Neuron (in vitro differentiated cells): ENCODE measurements around the gene SLC18A2.
"Not testable (repeated sequence)": the region's sequence is repeated elsewhere in the genome, so short reads cannot be mapped to it uniquely, and the experiment has no call there.

Experiments
- H2AFZ ChIP-seq: one replicate; pipeline ENCODE4 v1.6.1; 2013; ENCODE audit warnings: low read depth, mild to moderate bottlenecking, inconsistent platforms, low read length, moderate library complexity
- H3K27me3 ChIP-seq: one replicate; pipeline ENCODE4 v1.6.1; 2013; ENCODE audit warnings: low read length; ENCODE audit not compliant: insufficient read depth
- H3K36me3 ChIP-seq: one replicate; pipeline ENCODE4 v1.6.1; 2013; ENCODE audit warnings: low read length; ENCODE audit not compliant: insufficient read depth
- H3K4me1 ChIP-seq: one replicate; pipeline ENCODE4 v1.6.1; 2013; ENCODE audit warnings: low read length; ENCODE audit not compliant: insufficient read depth
- H3K4me3 ChIP-seq: 2 replicates; pipeline ENCODE4 v1.5.1; 2013; ENCODE audit warnings: mild to moderate bottlenecking, low read length, moderate library complexity
- H3K9me3 ChIP-seq: one replicate; pipeline ENCODE4 v1.6.1; 2013; ENCODE audit warnings: low read length

The SLC18A2 gene

DNA sequence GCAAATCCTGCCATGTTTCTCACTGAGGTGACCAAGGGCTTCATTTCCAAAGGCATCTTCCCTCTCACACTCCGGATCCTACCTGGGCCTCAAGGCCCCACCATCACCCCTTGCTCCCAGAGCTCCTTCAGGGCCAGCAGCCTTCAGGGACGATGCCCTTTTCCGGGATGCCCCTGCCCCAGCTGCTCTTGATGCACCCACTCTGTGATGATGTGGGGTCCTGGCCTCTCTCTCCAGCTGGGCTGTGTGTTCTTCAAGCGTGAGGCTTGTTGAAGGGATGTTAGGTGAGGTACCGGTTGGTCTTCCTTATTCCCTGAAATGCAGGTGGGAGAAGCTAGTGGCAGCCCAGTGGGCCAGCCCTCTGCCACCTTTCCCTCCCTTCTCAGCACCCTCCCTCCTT is 18.4 kb upstream of the SLC18A2 start:
- no peak overlapping the region for H3K4me3 ChIP-seq
- peaks cover 11% of the 10 kb centered on the region for H3K27me3 ChIP-seq
- peaks cover 7% of the 10 kb centered on the region for H3K9me3 ChIP-seq
- no peak overlapping the region for H2AFZ ChIP-seq
- peaks cover 27% of the 10 kb centered on the region for H3K4me1 ChIP-seq
- no peaks in the 10 kb centered on the region for H3K36me3 ChIP-seq

DNA sequence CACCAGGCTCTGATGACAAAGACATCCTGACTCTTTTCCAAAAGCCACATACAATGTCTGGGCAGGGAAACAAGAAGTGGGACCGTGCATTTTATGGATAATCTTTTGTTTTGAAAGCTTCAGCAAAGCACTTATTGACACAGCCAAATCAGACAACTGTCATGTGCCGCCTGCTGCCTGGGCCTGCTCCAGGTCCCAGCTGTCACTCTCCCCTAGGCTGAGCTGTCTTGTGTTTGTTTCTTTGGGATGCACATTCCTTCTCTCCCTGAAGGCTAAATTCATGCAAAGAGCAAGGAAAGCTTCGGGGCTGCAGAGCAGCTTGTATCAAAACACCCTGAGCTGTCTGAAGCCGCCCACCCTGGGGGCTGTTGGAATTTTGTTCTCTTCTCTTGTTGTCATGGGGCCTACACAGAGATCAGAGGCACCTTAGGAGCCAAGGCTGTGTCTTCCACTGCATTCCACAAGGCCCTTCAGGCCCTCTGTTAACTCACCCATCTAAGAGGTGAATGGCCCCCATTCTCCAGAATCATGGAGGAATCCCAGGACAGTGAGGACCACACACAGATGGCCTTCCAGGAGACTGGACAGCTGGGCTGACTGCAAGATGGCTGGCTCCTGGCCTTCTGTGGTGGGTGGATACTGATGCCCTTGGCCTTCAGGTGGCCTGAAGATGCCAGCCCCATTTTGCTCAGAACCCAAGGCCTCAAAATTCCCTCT is 17.8 kb upstream of the SLC18A2 start:
- H3K27me3 ChIP-seq, result peaks cover 7% of the 10 kb centered on the region
- H3K36me3 ChIP-seq, result no peaks in the 10 kb centered on the region
- H3K4me1 ChIP-seq, result peaks cover 27% of the 10 kb centered on the region
- H2AFZ ChIP-seq, result no peak overlapping the region
- H3K4me3 ChIP-seq, result no peak overlapping the region
- peaks cover 7% of the 10 kb centered on the region for H3K9me3 ChIP-seq

DNA sequence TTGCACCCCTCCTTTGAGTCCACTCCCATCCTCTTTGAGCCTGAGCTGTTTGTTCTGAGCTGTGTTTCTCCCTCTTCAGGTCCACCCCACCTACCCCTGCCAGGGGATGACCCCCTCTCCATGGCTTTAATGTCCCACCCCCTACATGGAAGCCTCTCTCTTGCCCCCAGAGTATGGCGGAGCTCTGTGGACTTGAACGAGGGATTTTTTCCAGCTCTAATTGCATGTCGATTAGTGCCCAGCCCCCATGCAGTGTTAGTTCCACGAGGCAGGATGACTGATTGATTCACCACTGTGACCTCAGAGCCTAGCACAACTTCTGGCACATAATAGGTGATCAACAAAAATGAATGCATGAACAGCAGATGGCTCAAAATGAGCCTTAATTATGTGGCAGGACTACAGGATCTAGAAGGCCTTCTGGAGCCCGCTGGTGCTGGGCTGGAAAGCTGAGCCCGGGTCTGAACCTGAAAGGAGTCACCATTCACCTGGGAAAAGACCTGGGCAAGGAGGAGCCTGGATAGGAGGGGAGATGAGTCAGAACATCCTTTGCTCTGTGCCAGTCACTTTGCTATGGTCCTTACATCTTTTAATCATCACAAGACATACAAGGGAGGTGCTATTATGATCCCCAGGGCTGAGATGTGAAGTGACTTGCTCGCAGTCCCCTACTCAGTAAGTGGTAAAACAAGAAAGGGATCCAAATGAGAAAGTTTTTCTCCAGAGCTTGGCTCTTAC is 17.1 kb upstream of the SLC18A2 start:
- H3K36me3 ChIP-seq, result no peaks in the 10 kb centered on the region
- H3K27me3 ChIP-seq, result peaks cover 2% of the 10 kb centered on the region
- no peak overlapping the region for H2AFZ ChIP-seq
- H3K4me3 ChIP-seq, result no peak overlapping the region
- H3K4me1 ChIP-seq, result peaks cover 27% of the 10 kb centered on the region
- H3K9me3 ChIP-seq, result peaks cover 7% of the 10 kb centered on the region

DNA sequence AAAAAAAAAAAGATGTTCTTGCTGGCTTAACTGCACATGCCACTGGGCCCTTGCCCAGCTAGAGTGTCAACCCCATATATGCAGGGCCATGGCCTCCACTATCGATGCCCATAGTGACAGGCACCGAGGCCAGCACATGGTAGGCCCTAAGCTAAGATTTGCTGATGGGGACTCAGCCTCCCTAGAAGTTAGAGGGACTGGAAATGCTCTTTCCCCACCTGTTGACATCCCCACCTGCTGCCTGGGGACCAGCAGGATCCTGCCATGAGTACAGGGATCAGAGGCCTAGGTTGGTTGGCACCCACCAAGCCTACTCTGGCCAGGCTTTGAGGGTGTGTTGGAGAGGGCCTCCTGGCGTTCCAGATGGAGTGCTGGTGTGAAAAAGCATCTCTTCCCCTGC is 16.0 kb upstream of the SLC18A2 start:
- Histone ChIP-seq H3K36me3 (no peaks in the 10 kb centered on the region), H3K27me3 (no peaks in the 10 kb centered on the region), H3K9me3 (peaks cover 7% of the 10 kb centered on the region), H2AFZ (no peak overlapping the region), H3K4me3 (no peak overlapping the region), H3K4me1 (peaks cover 27% of the 10 kb centered on the region)

DNA sequence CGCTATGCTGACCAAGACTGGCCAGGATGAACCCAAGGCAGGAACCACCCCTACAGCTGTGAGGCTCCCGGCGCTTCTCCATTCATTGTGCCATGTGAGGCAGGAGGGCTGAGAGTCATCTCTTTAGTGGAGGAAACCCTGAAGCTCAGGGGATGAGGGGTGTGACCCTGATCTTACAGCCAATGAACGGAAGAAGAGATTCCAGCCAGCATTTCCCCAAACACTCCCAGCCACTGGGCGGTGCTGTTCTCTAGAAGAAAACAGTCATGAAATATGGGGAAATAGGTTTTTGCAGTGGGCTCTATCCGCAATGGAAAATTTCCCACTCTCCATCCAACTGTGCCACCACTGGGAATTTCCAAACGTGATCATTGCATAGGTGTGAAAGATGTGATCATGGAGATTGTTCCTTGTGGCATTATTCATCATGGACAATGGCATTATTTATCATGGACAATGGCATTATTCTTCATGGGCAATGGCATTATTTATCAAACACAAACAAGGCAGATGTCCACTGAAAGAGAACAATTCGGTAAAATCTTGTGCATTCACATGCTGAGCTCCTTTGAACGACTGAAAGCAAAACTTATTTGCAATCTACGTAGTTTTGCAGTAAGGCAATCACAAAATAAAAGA is 14.0 kb upstream of the SLC18A2 start:
- Histone ChIP-seq H3K27me3 (peaks cover 5% of the 10 kb centered on the region), H3K9me3 (peaks cover 7% of the 10 kb centered on the region), H2AFZ (no peak overlapping the region), H3K4me1 (peaks cover 14% of the 10 kb centered on the region), H3K4me3 (no peak overlapping the region), H3K36me3 (no peaks in the 10 kb centered on the region)

DNA sequence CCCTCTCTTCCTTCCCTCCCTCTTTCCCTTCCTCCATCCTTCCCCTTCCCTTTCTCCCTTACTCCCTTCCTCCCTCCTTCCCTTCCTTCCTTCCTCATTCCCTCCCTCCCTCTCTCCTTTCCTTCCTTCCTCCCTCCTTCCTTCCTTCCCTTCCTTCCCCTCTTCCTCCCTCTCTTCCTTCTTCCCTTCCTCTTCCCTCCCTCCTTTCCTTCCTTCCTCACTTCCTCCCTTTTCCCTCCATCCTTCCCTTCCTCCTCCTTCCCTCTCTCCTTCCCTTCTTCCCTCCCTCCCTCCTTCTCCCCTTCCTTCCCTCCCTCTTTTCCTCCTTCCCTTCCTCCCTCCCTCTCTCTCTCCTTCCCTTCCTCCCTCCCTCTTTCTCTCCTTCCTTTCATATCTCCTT is 12.7 kb upstream of the SLC18A2 start:
- no peak overlapping the region for H3K4me3 ChIP-seq
- peaks cover 11% of the 10 kb centered on the region for H3K27me3 ChIP-seq
- H3K36me3 ChIP-seq, result no peaks in the 10 kb centered on the region
- H3K9me3 ChIP-seq, result peaks cover 7% of the 10 kb centered on the region
- H2AFZ ChIP-seq, result no peak overlapping the region
- H3K4me1 ChIP-seq, result peaks cover 2% of the 10 kb centered on the region

DNA sequence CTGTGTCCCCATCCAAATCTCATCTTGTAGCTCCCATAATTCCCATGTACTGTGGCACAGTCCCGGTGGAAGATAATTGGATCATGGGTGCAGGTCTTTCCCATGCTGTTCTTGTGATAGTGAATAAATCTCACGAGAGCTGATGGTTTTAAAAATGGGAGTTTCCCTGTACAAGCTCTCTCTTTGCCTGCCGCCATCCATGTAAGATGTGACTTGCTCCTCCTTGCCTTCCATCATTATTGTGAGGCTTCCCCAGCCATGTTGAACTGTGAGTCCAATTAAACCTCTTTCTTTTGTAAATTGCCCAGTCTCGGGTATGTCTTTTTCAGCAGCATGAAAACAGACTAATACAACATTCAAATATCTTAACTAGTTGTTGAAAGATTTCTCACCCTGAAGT is 10.8 kb upstream of the SLC18A2 start:
- H3K27me3 ChIP-seq, result peaks cover 18% of the 10 kb centered on the region

DNA sequence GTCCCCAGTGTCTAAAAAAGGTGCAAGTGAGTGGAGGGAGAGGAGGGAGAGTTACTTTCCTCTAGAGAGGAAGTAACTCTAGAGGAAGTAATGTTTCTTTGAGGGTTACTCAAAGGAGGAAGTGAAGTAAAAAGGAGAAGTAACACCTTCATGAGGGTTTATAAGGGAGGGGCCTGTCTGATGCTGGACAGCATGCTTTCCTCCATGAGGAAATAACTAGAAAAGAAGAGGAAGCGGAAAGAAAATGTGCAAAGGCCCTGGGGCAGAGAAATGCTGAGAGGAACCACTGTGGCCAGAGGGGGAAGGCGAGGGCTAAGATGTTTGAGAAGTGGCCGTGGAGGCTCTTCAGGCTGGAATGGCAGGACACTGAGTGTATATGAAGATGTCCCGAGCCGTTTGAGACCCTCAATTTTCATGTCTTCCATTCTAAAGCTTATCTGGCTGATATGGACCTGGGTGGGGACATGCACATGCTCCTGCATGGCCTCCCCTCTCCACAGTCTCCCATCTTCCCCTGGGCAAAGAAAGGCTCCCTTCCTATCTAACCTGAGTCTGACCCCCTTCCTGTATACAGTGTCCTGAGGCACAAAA is 3.4 kb upstream of the SLC18A2 start:
- Histone ChIP-seq H3K9me3 (no peaks in the 10 kb centered on the region), H3K27me3 (peaks cover 76% of the 10 kb centered on the region), H3K36me3 (no peaks in the 10 kb centered on the region), H2AFZ (no peak overlapping the region), H3K4me1 (peaks cover 4% of the 10 kb centered on the region), H3K4me3 (no peak overlapping the region)

More for the DNA sequence above, 10.8 kb upstream of the SLC18A2 start:
- not testable (repeated sequence) for H2AFZ ChIP-seq, H3K4me3 ChIP-seq, H3K36me3 ChIP-seq, H3K9me3 ChIP-seq, H3K4me1 ChIP-seq

DNA sequence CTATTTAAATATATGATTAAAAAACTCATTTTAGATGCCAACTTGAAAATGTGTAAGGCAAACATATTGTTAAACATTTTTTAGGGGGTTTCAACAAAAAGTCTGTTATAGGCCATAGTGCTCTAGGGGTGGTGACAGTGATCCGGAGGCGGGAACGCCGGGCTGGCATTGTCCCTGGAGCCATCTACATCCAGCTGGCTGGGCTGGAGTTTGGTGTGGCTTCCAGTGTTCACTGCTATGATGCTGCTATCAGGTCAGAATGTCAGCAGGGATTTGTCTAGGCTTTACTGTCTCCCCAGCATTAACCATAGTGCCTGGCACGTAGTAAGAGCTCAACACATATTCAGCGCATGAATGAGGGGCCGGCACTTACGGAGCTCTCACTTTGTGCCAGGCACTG is 1.9 kb upstream of the SLC18A2 start:
- Histone ChIP-seq H3K36me3 (no peaks in the 10 kb centered on the region), H2AFZ (no peak overlapping the region), H3K4me3 (no peak overlapping the region), H3K27me3 (peaks cover 73% of the 10 kb centered on the region), H3K4me1 (peaks cover 4% of the 10 kb centered on the region), H3K9me3 (no peaks in the 10 kb centered on the region)

DNA sequence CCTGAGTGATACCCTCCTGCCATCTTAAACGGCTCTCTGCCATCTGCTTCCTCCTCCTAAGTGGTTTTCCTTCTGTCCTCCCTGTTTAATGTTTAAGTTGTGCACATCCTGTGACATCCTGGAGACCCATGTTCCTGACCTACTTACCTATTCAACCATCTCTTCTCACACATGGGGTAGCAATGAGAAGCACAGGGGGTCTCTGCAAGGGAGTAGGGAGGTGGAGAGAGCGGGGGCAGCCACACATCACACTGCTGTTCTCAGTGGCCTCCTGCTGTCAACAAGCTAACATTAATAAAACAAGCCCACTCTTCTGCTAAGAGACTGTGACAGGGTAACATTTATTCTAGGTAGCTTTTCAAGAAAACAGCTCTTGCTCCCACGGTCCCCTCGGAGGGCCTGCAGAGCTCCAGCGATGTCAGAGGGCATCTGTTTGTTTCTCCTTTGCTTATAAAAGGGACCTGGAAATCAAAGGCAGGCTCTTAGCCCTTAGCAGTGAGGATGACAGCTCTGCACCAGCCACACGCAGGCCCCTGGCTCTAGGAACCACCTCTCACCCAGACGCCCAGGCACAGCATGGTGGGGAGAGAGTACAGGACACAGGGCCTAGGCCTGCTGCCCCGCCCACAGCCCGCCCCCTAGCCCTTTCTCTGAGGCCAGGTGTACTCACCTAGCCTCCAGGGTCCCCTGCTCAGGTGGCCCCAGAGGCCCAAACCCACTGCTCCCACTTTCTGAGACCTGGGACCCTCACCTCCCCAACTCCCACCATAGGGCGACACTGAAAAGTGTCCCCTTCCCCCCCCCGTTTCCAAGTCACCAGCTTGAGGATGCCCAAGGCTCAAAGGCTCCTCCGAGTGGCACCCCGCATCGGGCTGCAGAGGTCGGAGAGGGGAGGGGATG is 943 bp upstream of the SLC18A2 start:
- Histone ChIP-seq H3K4me3 (no peak overlapping the region), H3K36me3 (no peaks in the 10 kb centered on the region), H3K9me3 (no peaks in the 10 kb centered on the region), H2AFZ (peak overlapping the region; percentile 34), H3K27me3 (peaks cover 81% of the 10 kb centered on the region), H3K4me1 (peaks cover 4% of the 10 kb centered on the region)

DNA sequence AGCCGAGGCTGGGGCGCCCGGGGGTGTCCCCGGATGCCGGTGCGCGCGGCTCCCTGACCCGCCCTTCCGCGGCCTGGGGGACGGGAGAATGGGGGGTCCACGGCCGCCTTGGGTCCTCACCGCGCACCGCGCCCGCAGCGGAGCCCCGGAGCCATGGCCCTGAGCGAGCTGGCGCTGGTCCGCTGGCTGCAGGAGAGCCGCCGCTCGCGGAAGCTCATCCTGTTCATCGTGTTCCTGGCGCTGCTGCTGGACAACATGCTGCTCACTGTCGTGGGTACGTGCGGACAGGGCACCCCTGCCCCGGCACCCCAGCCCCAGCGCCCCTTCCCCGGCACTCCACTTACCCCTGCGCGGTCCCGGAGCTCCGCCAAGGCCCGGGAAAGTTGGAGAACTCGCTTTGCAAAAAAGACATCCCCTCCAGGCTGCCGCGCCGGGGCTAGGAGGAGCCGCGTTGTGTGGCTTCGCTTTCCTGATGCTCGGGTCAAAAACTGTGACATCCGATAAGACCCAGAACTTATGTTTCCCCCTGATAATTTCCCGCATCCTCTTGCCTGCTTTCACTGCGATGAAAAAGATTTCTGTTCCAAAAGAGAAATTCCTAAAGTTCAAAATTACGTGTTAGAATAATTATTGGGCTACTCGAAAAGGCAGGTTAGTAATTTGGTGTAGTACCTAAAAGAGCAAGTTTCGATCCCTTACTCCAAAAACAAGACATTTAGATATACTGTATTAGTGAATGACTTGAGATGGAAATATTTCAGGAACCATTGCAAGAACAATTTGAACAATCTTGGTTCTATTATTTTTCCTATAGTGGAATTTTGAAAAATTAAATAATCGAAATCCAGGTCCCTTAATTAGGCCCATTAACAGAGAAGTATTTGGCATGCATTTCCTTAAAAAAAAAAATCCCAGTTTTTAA is 888 bp downstream of the SLC18A2 start:
- no peaks in the 10 kb centered on the region for H3K36me3 ChIP-seq
- H3K4me1 ChIP-seq, result peaks cover 4% of the 10 kb centered on the region
- H2AFZ ChIP-seq, result peak overlapping the region; percentile 34
- H3K4me3 ChIP-seq, result no peak overlapping the region
- no peaks in the 10 kb centered on the region for H3K9me3 ChIP-seq
- peaks cover 80% of the 10 kb centered on the region for H3K27me3 ChIP-seq

DNA sequence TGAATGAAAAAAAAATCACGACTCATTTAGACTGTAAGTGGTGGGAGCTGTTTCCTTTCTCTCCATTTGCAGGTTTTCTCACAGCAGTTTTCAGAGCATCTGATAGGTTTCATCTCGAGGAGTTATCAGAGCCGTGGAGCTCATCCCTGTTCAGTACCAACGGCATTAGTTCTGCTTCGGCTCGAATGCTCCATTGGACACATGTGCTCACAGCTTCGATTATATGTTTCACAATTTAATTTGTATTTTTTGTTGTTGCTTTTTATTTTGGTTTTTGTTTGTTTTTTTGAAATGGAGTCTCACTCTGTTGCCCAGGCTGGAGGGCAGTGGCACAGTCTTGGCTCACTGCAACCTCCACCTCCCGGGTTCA is 1.5 kb downstream of the SLC18A2 start:
- H3K9me3 ChIP-seq, result no peaks in the 10 kb centered on the region
- H2AFZ ChIP-seq, result no peak overlapping the region
- H3K4me1 ChIP-seq, result peaks cover 4% of the 10 kb centered on the region
- peaks cover 80% of the 10 kb centered on the region for H3K27me3 ChIP-seq
- no peaks in the 10 kb centered on the region for H3K36me3 ChIP-seq
- H3K4me3 ChIP-seq, result no peak overlapping the region
